D721Med (cell line): ENCODE measurements around the gene SHROOM3.

Source experiments
- DNase-seq: peaks from one replicate; pipeline ENCODE4 v3.0.0; 2011; ENCODE audit warnings: low spot score; ENCODE audit not compliant: insufficient read length
- FAIRE-seq: peaks from 2 replicates; lab custom pipeline; 2011; peaks lifted over from hg19 to GRCh38; lab: Jason Lieb, UNC
- TF ChIP-seq, protein P1 (sequence below): IDR thresholded peaks from 2 replicates; pipeline ENCODE4 v1.5.1; 2012; ENCODE audit warnings: mild to moderate bottlenecking, control low read depth; ENCODE audit not compliant: insufficient read depth; ENCODE audit errors: missing control alignments

SHROOM3 gene

DNA sequence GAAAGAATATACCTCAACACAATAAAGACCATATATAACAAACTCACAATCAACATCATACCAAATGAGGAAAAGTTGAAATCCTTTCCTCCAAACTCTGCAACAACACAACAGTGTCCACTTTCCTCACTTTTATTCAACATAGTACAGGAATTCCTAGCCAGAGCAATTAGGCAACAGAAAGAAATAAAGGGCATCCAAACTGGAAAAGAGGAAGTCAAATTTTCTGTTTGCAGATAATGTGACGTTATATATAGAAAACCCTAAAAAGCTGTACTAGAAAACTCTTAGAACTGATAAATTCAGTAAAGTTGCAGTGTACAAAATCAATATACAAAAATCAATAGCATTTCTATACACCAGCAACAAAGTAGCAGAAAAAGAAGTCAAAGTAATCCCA, 355.3 kb downstream of the SHROOM3 start:
- DNase-seq (no peak), FAIRE-seq (no peak)

DNA sequence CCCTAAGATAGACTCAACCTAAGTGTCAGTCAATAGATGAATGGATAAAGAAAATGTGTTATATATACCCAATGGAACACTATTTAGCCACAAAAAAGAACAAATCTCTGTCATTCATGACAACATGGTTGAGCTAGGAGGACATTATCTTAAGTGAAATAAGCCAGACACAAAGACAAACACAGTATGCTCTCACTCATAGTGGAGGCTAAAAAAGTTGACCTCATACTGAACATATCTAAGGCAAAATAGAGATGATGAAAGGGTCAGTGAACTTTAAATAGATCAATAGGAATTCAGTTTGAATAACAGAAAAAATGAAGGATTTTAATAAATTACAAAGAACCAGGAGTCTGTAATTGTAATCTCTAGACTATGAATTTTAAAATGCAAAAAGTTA, 356.4 kb downstream of the SHROOM3 start:
- FAIRE-seq (no peak), DNase-seq (no peak)
- TF ChIP-seq, protein P1, sequence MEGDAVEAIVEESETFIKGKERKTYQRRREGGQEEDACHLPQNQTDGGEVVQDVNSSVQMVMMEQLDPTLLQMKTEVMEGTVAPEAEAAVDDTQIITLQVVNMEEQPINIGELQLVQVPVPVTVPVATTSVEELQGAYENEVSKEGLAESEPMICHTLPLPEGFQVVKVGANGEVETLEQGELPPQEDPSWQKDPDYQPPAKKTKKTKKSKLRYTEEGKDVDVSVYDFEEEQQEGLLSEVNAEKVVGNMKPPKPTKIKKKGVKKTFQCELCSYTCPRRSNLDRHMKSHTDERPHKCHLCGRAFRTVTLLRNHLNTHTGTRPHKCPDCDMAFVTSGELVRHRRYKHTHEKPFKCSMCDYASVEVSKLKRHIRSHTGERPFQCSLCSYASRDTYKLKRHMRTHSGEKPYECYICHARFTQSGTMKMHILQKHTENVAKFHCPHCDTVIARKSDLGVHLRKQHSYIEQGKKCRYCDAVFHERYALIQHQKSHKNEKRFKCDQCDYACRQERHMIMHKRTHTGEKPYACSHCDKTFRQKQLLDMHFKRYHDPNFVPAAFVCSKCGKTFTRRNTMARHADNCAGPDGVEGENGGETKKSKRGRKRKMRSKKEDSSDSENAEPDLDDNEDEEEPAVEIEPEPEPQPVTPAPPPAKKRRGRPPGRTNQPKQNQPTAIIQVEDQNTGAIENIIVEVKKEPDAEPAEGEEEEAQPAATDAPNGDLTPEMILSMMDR: no peak

More for the DNA sequence above, 355.3 kb downstream of the SHROOM3 start:
- TF ChIP-seq, protein P1: no peak

DNA sequence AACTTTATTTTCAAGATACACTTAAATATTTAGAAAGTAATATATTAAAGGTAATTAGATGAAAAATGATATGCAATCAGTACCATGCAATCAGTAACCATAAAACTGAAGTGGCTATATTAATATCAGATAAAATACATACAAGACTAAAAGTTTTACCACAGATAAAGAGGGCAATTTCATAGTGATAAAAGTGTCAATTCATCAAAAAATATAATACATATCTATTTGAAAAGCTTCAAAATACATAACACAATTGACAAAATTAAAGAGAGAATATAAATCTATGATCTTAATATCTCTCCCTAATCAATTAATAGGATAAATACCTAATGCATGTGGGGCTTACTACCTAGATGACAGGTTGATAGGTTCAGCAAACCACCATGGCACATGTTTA, 357.4 kb downstream of the SHROOM3 start:
- no peak for DNase-seq
- TF ChIP-seq, protein P1: no peak
- no peak for FAIRE-seq

DNA sequence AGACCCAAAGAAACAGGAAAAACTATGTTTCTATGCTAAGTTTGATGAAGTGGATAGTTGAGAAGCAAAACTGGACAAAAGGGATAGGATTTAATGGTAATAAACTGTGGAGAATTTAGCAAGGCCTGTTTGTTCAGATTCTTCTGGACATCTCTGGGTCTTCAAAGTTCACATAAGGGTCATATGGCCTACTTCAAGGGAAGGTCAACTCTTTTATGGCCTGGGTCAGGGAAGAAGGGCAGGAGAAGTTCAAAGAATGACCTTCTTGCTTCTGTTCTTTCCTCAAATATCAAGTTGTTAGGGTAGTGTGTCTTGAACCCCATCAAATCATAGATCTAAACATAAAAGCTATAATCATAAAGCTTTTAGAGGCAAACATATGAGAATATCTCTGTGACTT, 360.2 kb downstream of the SHROOM3 start:
- FAIRE-seq (no peak), DNase-seq (no peak)
- TF ChIP-seq, protein P1: no peak

DNA sequence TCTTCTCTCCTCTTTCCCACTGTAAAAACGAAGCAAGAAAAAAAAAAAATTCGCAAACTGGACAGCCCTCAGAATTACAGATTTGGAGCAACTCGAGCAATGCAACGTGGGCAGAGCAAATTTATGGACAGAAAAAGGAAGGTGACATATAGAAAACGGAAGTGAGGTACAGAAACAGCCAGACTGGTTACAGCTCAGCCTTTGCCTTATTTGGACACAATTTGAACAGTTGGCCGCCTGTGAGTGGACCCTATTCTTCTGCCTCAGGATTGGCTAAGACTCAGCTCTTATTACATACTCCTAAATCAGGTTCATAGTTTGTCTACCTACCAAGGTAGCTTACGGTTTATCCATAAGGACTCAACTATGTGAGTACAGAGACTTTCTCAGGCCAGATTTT, 364.1 kb downstream of the SHROOM3 start:
- no peak for DNase-seq
- TF ChIP-seq, protein P1: no peak
- FAIRE-seq: no peak

DNA sequence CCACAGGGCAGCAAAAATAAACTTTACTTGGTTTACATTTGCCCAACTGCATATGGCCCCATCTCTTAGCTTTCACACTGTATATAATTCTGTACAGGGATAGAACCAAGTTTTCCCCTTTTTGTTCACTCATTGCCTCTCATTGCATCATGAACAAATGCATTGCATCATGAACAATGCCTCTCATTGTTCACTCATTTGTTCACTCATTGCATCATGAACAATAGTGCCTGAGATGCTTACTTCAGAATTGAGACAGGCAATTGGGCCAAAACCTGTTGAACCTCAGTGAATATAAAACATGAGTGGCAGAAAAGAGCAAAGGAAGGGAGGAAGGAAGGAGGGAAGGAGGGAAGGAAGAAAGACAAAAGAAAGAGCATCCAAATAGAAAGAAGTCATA, 364.7 kb downstream of the SHROOM3 start:
- DNase-seq (no peak), FAIRE-seq (no peak)
- TF ChIP-seq, protein P1: no peak

DNA sequence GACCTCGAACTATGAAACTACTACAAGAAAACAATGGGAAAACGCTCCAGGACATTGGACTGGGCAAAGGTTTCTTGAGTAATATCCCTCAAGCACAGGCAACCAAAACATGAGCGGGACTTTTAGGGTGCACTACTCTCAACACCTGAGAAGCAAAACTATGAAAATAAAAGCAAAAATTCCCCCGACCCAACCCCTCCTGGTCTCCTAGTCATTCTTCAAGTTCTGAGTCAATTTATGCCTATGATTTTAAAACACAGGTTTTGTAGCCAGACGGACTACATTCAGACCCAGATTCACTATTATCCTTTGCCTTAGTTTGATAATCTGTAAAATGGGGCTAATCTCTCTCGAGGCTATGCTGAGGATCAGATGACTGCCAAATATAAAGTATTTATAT, 365.9 kb downstream of the SHROOM3 start:
- DNase-seq (no peak), FAIRE-seq (no peak)
- TF ChIP-seq, protein P1: no peak
